ENCODE data around the gene RETSAT. TPM values are rescaled to one million over a fixed set of nuclear protein-coding genes. Genes with fewer than 3 reads are reported as not detected.

Gene RETSAT
- total and polyA plus RNA-seq, 2 of the 13 experiments (the other 11 are each of a cell fraction or from before 2014, with no cell fraction given), result 46.7 to 61.0 TPM

DNA sequence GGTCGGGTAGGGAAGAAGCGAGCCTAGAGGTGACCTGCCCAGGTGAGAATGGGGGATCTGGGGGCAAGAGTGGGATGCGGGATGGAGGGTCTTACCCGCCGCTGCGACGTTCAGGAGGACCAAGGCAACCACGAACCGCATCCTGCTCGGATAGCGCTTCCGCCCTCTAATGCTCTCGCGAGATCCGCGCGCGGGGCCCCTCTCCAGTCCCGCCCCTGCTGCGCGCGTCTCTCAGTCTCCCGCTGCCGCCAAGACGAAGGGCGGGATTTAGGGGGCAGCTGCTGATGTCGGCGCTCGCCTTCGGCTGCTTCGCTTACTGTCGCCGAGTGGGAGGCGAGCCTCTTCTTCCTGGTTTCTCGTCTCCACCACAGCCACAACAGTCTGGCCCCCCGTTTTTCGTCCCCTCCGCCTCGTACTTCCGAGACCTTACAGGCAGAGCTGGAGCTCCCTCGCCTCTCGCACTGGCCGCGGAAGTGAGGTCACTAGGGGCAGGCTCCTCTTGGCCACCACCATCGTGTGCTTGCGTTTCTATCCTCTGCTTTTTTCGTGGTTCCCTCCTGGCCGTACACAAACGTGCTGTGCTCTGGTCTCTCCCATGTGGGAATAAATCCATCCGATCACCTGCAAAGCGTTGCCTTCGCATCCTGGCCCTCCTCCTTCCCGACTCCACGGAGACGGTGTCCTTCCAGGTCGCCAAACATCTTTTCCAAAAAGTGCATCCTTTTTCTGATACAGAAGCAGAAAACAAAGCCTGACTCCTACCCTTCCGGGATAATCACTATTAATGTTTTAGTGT lies 26.3 kb downstream of the RETSAT start, which contains the start of gene TGOLN2 (continued):
- TF ChIP-seq, protein P1, sequence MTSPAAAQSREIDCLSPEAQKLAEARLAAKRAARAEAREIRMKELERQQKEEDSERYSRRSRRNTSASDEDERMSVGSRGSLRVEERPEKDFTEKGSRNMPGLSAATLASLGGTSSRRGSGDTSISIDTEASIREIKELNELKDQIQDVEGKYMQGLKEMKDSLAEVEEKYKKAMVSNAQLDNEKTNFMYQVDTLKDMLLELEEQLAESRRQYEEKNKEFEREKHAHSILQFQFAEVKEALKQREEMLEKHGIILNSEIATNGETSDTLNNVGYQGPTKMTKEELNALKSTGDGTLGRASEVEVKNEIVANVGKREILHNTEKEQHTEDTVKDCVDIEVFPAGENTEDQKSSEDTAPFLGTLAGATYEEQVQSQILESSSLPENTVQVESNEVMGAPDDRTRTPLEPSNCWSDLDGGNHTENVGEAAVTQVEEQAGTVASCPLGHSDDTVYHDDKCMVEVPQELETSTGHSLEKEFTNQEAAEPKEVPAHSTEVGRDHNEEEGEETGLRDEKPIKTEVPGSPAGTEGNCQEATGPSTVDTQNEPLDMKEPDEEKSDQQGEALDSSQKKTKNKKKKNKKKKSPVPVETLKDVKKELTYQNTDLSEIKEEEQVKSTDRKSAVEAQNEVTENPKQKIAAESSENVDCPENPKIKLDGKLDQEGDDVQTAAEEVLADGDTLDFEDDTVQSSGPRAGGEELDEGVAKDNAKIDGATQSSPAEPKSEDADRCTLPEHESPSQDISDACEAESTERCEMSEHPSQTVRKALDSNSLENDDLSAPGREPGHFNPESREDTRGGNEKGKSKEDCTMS (CRISPR knock-in tag; conservative IDR thresholded peaks at IDR 0.05), result no peak
- TF ChIP-seq NCOA1 (CRISPR knock-in tag; IDR thresholded peaks at IDR 0.05) (0 out of 2 replicates have a peak, but pooled peaks have one; percentile 64), ZSCAN25 (CRISPR knock-in tag; IDR thresholded peaks at IDR 0.05) (peak; percentile 69), ZNF619 (CRISPR knock-in tag; IDR thresholded peaks at IDR 0.05) (peak; percentile 99), SP2 (CRISPR knock-in tag; IDR thresholded peaks at IDR 0.05) (peak; percentile 71), GABPB1 (CRISPR knock-in tag; IDR thresholded peaks at IDR 0.05) (peak; percentile 94), ZZZ3 (CRISPR knock-in tag; IDR thresholded peaks at IDR 0.05; ENCODE audit: borderline replicate concordance) (peak; percentile 98), CHCHD3 (CRISPR knock-in tag; IDR thresholded peaks at IDR 0.05) (peak; percentile 62; the same call in 1 of the 2 replicates), ZNF652 (CRISPR knock-in tag; IDR thresholded peaks at IDR 0.05; ENCODE audit: borderline replicate concordance, low read depth) (no peak), ZFP36L1 (CRISPR knock-in tag; IDR thresholded peaks at IDR 0.05) (peak; percentile 94; the same call in 1 of the 2 replicates), ZFP36L2 (CRISPR knock-in tag; IDR thresholded peaks at IDR 0.05) (no peak), RNF2 (conservative IDR thresholded peaks at IDR 0.05; ENCODE audit: low read depth) (peak; percentile 95)
- TF ChIP-seq, protein P2, sequence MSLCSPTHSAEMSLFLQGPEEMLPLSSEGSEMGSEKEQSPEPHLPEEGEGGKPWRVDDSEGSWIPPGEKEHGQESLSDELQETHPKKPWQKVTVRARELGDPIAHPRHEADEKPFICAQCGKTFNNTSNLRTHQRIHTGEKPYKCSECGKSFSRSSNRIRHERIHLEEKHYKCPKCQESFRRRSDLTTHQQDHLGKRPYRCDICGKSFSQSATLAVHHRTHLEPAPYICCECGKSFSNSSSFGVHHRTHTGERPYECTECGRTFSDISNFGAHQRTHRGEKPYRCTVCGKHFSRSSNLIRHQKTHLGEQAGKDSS (CRISPR knock-in tag; IDR thresholded peaks at IDR 0.05; ENCODE audit: borderline replicate concordance, low read depth), result peak; percentile 94
- TF ChIP-seq, protein P3, sequence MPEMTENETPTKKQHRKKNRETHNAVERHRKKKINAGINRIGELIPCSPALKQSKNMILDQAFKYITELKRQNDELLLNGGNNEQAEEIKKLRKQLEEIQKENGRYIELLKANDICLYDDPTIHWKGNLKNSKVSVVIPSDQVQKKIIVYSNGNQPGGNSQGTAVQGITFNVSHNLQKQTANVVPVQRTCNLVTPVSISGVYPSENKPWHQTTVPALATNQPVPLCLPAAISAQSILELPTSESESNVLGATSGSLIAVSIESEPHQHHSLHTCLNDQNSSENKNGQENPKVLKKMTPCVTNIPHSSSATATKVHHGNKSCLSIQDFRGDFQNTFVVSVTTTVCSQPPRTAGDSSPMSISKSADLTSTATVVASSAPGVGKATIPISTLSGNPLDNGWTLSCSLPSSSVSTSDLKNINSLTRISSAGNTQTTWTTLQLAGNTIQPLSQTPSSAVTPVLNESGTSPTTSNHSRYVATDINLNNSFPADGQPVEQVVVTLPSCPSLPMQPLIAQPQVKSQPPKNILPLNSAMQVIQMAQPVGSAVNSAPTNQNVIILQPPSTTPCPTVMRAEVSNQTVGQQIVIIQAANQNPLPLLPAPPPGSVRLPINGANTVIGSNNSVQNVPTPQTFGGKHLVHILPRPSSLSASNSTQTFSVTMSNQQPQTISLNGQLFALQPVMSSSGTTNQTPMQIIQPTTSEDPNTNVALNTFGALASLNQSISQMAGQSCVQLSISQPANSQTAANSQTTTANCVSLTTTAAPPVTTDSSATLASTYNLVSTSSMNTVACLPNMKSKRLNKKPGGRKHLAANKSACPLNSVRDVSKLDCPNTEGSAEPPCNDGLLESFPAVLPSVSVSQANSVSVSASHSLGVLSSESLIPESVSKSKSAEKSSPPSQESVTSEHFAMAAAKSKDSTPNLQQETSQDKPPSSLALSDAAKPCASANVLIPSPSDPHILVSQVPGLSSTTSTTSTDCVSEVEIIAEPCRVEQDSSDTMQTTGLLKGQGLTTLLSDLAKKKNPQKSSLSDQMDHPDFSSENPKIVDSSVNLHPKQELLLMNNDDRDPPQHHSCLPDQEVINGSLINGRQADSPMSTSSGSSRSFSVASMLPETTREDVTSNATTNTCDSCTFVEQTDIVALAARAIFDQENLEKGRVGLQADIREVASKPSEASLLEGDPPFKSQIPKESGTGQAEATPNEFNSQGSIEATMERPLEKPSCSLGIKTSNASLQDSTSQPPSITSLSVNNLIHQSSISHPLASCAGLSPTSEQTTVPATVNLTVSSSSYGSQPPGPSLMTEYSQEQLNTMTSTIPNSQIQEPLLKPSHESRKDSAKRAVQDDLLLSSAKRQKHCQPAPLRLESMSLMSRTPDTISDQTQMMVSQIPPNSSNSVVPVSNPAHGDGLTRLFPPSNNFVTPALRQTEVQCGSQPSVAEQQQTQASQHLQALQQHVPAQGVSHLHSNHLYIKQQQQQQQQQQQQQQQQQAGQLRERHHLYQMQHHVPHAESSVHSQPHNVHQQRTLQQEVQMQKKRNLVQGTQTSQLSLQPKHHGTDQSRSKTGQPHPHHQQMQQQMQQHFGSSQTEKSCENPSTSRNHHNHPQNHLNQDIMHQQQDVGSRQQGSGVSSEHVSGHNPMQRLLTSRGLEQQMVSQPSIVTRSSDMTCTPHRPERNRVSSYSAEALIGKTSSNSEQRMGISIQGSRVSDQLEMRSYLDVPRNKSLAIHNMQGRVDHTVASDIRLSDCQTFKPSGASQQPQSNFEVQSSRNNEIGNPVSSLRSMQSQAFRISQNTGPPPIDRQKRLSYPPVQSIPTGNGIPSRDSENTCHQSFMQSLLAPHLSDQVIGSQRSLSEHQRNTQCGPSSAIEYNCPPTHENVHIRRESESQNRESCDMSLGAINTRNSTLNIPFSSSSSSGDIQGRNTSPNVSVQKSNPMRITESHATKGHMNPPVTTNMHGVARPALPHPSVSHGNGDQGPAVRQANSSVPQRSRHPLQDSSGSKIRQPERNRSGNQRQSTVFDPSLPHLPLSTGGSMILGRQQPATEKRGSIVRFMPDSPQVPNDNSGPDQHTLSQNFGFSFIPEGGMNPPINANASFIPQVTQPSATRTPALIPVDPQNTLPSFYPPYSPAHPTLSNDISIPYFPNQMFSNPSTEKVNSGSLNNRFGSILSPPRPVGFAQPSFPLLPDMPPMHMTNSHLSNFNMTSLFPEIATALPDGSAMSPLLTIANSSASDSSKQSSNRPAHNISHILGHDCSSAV (CRISPR knock-in tag; IDR thresholded peaks at IDR 0.05; ENCODE audit: borderline replicate concordance), result peak; percentile 58; the same call in 1 of the 2 replicates
- TF ChIP-seq, protein P4, sequence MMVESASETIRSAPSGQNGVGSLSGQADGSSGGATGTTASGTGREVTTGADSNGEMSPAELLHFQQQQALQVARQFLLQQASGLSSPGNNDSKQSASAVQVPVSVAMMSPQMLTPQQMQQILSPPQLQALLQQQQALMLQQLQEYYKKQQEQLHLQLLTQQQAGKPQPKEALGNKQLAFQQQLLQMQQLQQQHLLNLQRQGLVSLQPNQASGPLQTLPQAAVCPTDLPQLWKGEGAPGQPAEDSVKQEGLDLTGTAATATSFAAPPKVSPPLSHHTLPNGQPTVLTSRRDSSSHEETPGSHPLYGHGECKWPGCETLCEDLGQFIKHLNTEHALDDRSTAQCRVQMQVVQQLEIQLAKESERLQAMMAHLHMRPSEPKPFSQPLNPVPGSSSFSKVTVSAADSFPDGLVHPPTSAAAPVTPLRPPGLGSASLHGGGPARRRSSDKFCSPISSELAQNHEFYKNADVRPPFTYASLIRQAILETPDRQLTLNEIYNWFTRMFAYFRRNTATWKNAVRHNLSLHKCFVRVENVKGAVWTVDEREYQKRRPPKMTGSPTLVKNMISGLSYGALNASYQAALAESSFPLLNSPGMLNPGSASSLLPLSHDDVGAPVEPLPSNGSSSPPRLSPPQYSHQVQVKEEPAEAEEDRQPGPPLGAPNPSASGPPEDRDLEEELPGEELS (CRISPR knock-in tag; IDR thresholded peaks at IDR 0.05), result peak; percentile 75

Data from HepG2 (cell line).